Measurements from ENCODE around the gene LRP2BP. TPM values are rescaled to one million over a fixed set of nuclear protein-coding genes. Genes with fewer than 3 reads are reported as not detected.

LRP2BP gene
- total RNA-seq, 1 donor from 2014 or later: 0.92 TPM

DNA sequence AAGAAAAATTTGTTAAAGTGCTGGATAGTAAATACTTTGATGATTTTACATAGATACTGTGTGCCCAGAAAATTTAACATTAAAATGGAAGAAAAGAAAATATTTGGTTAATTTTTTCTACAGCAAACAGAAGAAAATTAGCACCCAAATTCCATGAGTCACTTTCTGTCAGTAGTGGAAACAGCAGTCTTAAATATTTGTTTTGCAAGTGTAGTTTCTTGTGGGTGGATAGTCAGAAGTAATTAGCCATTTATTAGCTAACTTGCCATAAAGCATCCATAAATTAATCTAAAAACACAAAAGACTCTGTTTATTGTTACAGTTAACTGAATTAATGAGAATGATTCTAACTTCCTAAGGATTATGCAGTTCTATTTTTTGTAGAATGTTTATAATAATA lies 39.7 kb upstream of the LRP2BP start:
- no peak overlapping the region for H3K4me3 Mint-ChIP-seq (ENCODE audit: unreplicated experiment)
- H3K9me3 Mint-ChIP-seq (ENCODE audit: unreplicated experiment): no peaks in the 10 kb centered on the region
- H3K36me3 Mint-ChIP-seq (ENCODE audit: low read depth, unreplicated experiment): no peaks in the 10 kb centered on the region
- TF ChIP-seq, protein P1, sequence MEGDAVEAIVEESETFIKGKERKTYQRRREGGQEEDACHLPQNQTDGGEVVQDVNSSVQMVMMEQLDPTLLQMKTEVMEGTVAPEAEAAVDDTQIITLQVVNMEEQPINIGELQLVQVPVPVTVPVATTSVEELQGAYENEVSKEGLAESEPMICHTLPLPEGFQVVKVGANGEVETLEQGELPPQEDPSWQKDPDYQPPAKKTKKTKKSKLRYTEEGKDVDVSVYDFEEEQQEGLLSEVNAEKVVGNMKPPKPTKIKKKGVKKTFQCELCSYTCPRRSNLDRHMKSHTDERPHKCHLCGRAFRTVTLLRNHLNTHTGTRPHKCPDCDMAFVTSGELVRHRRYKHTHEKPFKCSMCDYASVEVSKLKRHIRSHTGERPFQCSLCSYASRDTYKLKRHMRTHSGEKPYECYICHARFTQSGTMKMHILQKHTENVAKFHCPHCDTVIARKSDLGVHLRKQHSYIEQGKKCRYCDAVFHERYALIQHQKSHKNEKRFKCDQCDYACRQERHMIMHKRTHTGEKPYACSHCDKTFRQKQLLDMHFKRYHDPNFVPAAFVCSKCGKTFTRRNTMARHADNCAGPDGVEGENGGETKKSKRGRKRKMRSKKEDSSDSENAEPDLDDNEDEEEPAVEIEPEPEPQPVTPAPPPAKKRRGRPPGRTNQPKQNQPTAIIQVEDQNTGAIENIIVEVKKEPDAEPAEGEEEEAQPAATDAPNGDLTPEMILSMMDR (IDR thresholded peaks at IDR 0.05; ENCODE audit: unreplicated experiment): no peak
- no peaks in the 10 kb centered on the region for H3K4me1 Mint-ChIP-seq (ENCODE audit: unreplicated experiment)
- no peak overlapping the region for H3K27ac Mint-ChIP-seq (ENCODE audit: unreplicated experiment)
- no peak for DNase-seq (ENCODE audit: low spot score)
- H3K27me3 Mint-ChIP-seq (ENCODE audit: unreplicated experiment): no peaks in the 10 kb centered on the region

GRCh38 chr4:185429660-185430059 lies 33.9 kb upstream of the LRP2BP start:
- DNase-seq (ENCODE audit: low spot score): no peak
- no peaks in the 10 kb centered on the region for H3K9me3 Mint-ChIP-seq (ENCODE audit: unreplicated experiment)
- H3K36me3 Mint-ChIP-seq (ENCODE audit: low read depth, unreplicated experiment): peaks cover 5% of the 10 kb centered on the region
- TF ChIP-seq, protein P1 (IDR thresholded peaks at IDR 0.05; ENCODE audit: unreplicated experiment): no peak
- peaks cover 9% of the 10 kb centered on the region for H3K27me3 Mint-ChIP-seq (ENCODE audit: unreplicated experiment)
- peaks cover 9% of the 10 kb centered on the region for H3K4me1 Mint-ChIP-seq (ENCODE audit: unreplicated experiment)
- no peak overlapping the region for H3K27ac Mint-ChIP-seq (ENCODE audit: unreplicated experiment)
- no peak overlapping the region for H3K4me3 Mint-ChIP-seq (ENCODE audit: unreplicated experiment)

- H3K27ac Mint-ChIP-seq (ENCODE audit: unreplicated experiment): no peak overlapping the region
- H3K4me1 Mint-ChIP-seq (ENCODE audit: unreplicated experiment): peaks cover 20% of the 10 kb centered on the region
- H3K4me3 Mint-ChIP-seq (ENCODE audit: unreplicated experiment): peak overlapping the region; percentile 9
- peaks cover 5% of the 10 kb centered on the region for H3K36me3 Mint-ChIP-seq (ENCODE audit: low read depth, unreplicated experiment)
- H3K9me3 Mint-ChIP-seq (ENCODE audit: unreplicated experiment): no peaks in the 10 kb centered on the region
- TF ChIP-seq, protein P1 (IDR thresholded peaks at IDR 0.05; ENCODE audit: unreplicated experiment): no peak
- peaks cover 9% of the 10 kb centered on the region for H3K27me3 Mint-ChIP-seq (ENCODE audit: unreplicated experiment)
- DNase-seq (ENCODE audit: low spot score): no peak
Observed at GRCh38 chr4:185426960-185427688, 31.4 kb upstream of the LRP2BP start.

- peak within 1 kb of the TSS; percentile 97 for H3K27ac Mint-ChIP-seq (ENCODE audit: unreplicated experiment)
Observed at GRCh38 chr4:185425647-185426352, 30.1 kb upstream of the LRP2BP start, which contains the start of gene UFSP2. Gene UFSP2, minus strand, starts transcription at chr4:185425964. Its CDS starts 96 bp downstream, at chr4:185425868.

More at GRCh38 chr4:185425647-185426352, 30.1 kb upstream of the LRP2BP start, which contains the start of gene UFSP2:
- Mint-ChIP-seq H3K27me3 (ENCODE audit: unreplicated experiment) (peaks cover 9% of the 10 kb centered on the region), H3K9me3 (ENCODE audit: unreplicated experiment) (no peaks in the 10 kb centered on the region), H3K4me3 (ENCODE audit: unreplicated experiment) (peak within 1 kb of the TSS; percentile 90), H3K36me3 (ENCODE audit: low read depth, unreplicated experiment) (peaks cover 9% of the 10 kb centered on the region), H3K4me1 (ENCODE audit: unreplicated experiment) (peaks cover 20% of the 10 kb centered on the region)
- TF ChIP-seq, protein P1 (IDR thresholded peaks at IDR 0.05; ENCODE audit: unreplicated experiment): no peak
- peak; percentile 78 for DNase-seq (ENCODE audit: low spot score)
